Activated CD4-positive, alpha-beta T cell treated with anti-CD3 and anti-CD28 coated beads, Interleukin-2, amount 50 U/mL, for 16 hours (primary cell): ENCODE data around the gene CFHR5.
"Not testable (repeated sequence)": the region's sequence is repeated elsewhere in the genome, so short reads cannot be mapped to it uniquely, and the experiment has no call there.

Source experiments
- DNase-seq: peaks from one replicate; pipeline ENCODE4 v3.0.0-alpha.2; 2020

Gene CFHR5

DNA sequence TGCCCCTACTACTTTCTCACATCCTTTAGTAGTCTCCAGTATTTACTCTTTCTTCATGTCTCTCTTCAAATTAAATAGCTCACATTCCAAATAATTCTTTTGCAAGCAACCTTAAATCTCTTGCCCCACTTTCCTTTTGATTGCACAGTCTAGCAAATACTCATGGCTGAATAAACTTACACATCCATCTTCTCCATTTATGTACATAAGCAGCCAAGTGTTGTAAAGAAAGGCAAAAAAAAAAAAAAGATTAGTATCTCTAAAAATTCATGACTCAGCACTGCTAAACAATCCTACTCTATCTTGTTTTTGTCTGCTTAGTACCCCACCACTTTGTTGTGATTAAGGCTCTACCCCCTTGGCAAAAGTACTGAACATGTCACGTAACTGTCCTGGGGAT is 47.1 kb downstream of the CFHR5 start:
- DNase-seq, result no peak

DNA sequence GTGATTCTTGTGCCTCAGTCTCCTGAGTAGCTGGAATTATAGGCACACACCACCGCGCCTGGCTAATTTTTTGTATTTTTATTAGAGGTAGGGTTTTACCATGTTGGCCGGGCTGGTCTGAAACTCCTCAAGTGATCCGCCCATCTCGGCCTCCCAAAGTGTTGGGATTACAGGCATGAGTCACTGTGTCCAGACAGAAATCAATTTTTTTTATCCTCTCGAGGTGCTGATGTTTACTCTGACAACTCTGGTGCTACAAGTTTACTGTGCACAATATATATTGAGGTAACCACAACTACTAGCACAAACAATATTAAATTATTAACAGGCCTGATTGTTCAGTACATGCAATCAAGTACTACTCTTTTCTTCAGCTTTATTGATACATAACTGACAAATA is 50.0 kb downstream of the CFHR5 start:
- no peak for DNase-seq

DNA sequence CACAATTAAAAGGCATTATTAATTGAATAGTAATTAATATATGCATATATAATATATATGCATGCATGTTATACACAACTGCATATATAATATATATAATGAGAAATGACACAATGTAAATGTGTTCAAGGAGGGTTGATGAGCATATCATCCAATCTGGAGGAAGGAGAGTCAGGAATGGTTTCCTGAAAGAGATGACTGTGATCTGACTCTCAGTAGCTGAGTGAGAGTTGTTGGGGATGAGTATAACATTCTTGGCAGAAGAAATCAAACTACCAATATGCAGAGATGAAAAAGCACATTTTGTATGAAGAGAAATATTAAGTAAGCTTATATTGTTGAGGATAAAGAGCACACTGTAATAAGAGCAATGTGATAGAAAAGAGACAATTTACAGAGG is 52.4 kb downstream of the CFHR5 start:
- no peak for DNase-seq

DNA sequence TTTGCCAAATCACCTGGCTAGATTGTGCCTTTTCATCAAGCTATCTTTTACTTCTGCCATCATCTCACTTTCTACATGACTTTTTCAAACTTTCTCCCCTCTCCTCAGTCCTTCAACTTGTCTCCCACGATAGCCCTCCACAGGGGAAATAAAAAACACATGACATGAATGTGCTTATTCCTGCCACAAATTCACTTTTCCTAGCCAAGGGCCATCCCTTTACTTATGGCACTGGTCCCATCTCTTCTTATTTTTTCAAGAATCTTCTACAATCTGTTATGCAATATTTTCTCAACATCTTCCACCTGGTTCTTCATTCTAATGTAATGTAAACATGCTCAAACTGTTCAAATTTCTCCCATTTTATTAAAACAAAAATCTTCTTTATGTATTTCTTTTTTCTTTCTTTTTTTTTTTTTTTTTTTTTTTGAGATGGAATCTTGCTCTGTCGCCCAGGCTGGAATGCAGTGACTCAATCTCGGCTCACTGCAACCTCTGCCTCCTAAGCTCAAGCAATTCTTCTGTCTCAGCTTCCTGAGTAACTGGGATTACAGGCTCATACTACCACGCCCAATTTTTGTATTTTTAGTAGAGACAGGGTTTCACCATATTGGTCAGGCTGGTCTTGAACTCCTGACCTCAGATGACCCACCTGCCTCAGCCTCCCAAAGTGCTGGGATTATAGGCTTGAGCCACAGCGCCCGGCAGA is 57.4 kb downstream of the CFHR5 start:
- DNase-seq, result not testable (repeated sequence)

DNA sequence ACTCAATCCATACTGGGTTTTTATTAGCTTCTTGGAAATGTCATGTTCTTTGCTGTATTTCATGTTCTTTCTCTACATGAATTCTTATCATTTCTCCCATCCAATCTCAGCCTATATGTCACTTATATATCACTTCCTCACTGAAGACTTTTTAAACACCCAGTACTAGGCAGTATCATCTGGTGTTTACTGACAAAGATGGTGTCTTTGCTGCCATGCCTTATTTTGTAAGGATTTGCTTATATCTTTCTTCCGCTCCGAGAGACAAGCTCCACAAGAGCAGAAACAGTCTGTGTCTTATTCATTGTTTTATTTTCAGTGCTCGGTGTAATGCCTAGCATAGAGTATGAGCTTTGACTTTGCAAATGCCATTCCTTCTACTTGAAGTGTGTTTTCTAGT is 59.5 kb downstream of the CFHR5 start:
- no peak for DNase-seq

DNA sequence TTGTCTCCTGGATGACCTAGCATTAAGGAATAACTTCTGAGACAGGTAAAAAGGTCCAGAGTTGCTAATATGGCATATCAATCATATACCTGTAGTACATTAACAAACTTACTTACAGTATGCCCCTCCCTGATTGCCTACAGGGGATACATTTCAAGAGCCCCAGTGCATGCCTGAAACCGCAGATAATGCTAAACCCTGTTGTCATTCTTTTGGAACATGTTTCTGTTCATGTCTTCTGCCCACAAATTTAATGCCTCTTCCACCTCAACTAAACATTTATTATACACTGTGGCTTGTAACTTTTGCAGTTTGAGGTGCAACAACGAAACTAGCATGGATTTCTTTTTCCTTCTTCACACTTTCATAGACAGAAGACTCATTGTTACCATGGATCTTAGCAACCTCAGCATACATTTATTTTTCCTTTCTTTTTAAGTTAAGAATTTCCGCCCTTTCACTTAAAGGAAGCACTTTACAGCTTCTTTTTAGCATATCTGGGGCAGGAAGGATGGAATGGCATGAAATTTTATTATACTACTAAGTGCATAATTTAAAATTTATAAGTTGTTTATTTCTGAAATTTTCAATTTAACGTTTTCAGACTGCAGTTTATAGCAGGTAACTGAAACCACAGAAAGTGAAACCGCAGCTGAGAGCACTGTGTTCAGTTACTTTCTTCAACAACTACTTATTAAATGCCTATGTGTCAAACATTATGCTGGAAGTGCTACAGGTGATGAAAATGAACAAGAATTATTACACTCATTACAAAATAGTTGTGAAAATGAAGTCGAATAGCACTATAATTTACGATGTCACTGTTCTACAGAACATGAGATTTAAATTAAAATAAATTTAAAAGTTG is 64.4 kb downstream of the CFHR5 start:
- no peak for DNase-seq

DNA sequence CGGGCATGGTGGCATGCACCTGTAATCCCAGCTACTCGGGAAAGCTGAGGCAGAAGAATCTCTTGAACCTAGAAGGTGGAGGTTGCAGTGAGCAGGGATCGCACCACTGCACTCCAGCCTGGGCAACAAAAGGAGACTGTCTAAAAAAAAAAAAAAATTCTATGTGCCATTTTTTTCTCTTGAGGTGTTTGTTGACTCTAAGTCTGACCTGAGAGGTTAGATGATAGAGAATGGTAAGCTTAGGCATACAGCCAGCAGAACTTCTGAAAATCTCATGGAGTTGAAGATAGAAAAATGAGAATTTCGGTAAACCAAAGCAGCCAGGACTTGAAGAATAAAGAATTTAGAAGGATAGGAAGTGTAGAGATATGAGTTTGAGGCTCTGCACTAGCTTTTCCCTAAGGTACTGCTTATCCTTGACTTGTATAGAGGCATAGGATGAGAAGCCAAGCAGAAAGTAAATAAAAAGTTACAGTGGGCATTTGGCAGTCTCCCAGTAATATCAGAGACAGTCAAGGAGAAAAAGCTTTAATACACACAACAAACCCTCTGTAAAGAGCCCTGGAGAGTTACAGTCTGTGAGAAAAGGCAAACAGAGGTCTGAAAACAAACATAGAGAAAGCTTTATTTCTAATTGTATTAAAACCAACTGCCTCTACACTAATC is 65.5 kb downstream of the CFHR5 start:
- no peak for DNase-seq

DNA sequence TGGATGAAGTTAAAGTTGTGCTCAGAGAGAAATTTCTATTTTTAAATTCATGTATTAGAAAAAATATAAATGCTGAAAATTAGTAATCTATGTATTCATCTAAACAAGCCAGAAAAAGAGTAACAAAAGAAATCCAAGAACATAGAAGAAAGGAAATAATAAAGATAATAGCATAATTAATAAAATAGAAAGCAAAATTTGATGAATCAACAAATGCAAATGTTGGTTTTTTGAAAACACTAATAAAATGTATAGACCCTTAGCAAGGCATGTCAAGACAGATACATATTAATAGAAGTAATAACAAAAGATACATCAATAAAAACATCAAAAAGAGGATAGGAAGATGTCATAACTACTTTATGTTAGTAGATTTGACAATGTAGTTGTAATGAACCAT is 71.7 kb downstream of the CFHR5 start:
- DNase-seq, result no peak
